A549 (cell line): ENCODE results near the gene DNMT3A. TPM values are rescaled to one million over a fixed set of nuclear protein-coding genes. Genes with fewer than 3 reads are reported as not detected.

Source experiments
- ATAC-seq, 2 experiments: fragments of 200-7000 bp in 1 of 2; fragments of >200 bp in 1 of 2; cut with Nextera tagmentation in 1 of 2; cut with Tn5 transposase in 1 of 2; 3 replicates each; pipeline versions ENCODE4 v1.8.0 to v1.9.1; 2018 to 2020; ENCODE audit warnings: mild to moderate bottlenecking in 1 of 2, moderate library complexity in 1 of 2
- CTCF ChIA-PET: fragments of 300-600 bp; sonication (Branson Sonifier 250); formaldehyde crosslinking; extraction: SDS; loops from one replicate; lab custom pipeline; 2021; ENCODE audit warnings: antibody characterized with exemption, inconsistent platforms; lab: Yijun Ruan, JAX
- POLR2A ChIA-PET: fragments of 350-600 bp; formaldehyde crosslinking; extraction: SDS; loops from one replicate; lab custom pipeline; 2021; ENCODE audit warnings: antibody characterized with exemption, inconsistent platforms; lab: Yijun Ruan, JAX
- DNase-seq, 2 experiments: peaks; one replicate each; pipeline versions ENCODE4 v3.0.0 to v3.0.0-alpha.2; 2011 to 2016; ENCODE audit warnings: low read depth in 1 of 2, low spot score in 1 of 2
- FAIRE-seq: peaks from 2 replicates; lab custom pipeline; 2011; peaks lifted over from hg19 to GRCh38; lab: Jason Lieb, UNC
- H3K27ac ChIP-seq, 2 experiments: fragments of >200 bp; sonication (Bioruptor Twin); formaldehyde crosslinking; 3 replicates each; pipeline ENCODE4 v1.5.1; 2016 to 2017
- H3K4me1 ChIP-seq: fragments of >200 bp; sonication (Bioruptor Twin); formaldehyde crosslinking; 3 replicates; pipeline ENCODE4 v1.6.1; 2016
- H3K4me2 ChIP-seq: fragments of >200 bp; sonication (Bioruptor Twin); formaldehyde crosslinking; 3 replicates; pipeline ENCODE4 v1.6.1; 2016
- H3K4me3 ChIP-seq: fragments of >200 bp; sonication (Bioruptor Twin); formaldehyde crosslinking; 3 replicates; pipeline ENCODE4 v1.5.1; 2016
- H3K9me3 ChIP-seq: fragments of >200 bp; sonication (Bioruptor Twin); formaldehyde crosslinking; 3 replicates; pipeline ENCODE4 v1.6.1; 2016
- CBX2 ChIP-seq: fragments of 200-600 bp; sonication (generic); IDR thresholded peaks from 2 replicates; pipeline ENCODE4 v1.6.1; 2016; ENCODE audit warnings: low read depth, mild to moderate bottlenecking, borderline replicate concordance
- CEBPB ChIP-seq, 2 experiments: fragments of >200 bp in 1 of 2; sonication (Bioruptor Twin) in 1 of 2; formaldehyde crosslinking in 1 of 2; IDR thresholded peaks; 2 replicates each; pipeline ENCODE4 v1.6.1; 2012 to 2016
- CHD2 ChIP-seq: fragments of 150-350 bp; IDR thresholded peaks from 2 replicates; pipeline ENCODE4 v1.6.1; 2014; ENCODE audit warnings: low read length; ENCODE audit not compliant: partially characterized antibody
- CHD4 ChIP-seq: fragments of 200-600 bp; sonication (generic); IDR thresholded peaks from 2 replicates; pipeline ENCODE4 v1.6.1; 2016; ENCODE audit warnings: antibody characterized with exemption, mild to moderate bottlenecking, borderline replicate concordance
- CTCF ChIP-seq: fragments of >200 bp; sonication (Bioruptor Twin); formaldehyde crosslinking; IDR thresholded peaks from 3 replicates; pipeline ENCODE4 v1.5.1; 2016
- EHMT2 ChIP-seq: fragments of 200-600 bp; sonication (generic); IDR thresholded peaks from 2 replicates; pipeline ENCODE4 v1.6.1; 2016; ENCODE audit warnings: antibody characterized with exemption, low read depth, mild to moderate bottlenecking, moderate library complexity
- ESRRA ChIP-seq: fragments of 150-350 bp; IDR thresholded peaks from 2 replicates; pipeline ENCODE4 v1.6.1; 2014; ENCODE audit warnings: mild to moderate bottlenecking, low read length, borderline replicate concordance
- FOSL2 ChIP-seq, 2 experiments: fragments of 450-650 bp in 1 of 2; fragments of >200 bp in 1 of 2; sonication (Bioruptor Twin) in 1 of 2; formaldehyde crosslinking; IDR thresholded peaks; 2 replicates each; pipeline versions ENCODE4 v1.5.0 to v1.6.1; 2016 to 2020; ENCODE audit warnings: mild to moderate bottlenecking in 1 of 2, moderate library complexity in 1 of 2
- FOXS1 ChIP-seq: fragments of 250-450 bp; sonication (Bioruptor Pico); IDR thresholded peaks from 2 replicates; pipeline ENCODE4 v1.5.0; 2020; ENCODE audit warnings: mild to moderate bottlenecking, moderate library complexity
- GATA3 ChIP-seq: IDR thresholded peaks from 2 replicates; pipeline ENCODE4 v1.6.1; 2012; ENCODE audit warnings: borderline replicate concordance
- HOXB5 ChIP-seq: fragments of 250-450 bp; sonication (Bioruptor Pico); IDR thresholded peaks from 2 replicates; pipeline ENCODE4 v1.5.0; 2020; ENCODE audit warnings: mild to moderate bottlenecking, moderate library complexity
- JUNB ChIP-seq: fragments of >200 bp; sonication (Bioruptor Twin); formaldehyde crosslinking; IDR thresholded peaks from 2 replicates; pipeline ENCODE4 v1.6.1; 2016
- KDM1A ChIP-seq: fragments of 200-600 bp; sonication (generic); IDR thresholded peaks from 2 replicates; pipeline ENCODE4 v1.6.1; 2016; ENCODE audit warnings: low read depth, mild to moderate bottlenecking
- KDM5A ChIP-seq: fragments of 200-600 bp; sonication (generic); IDR thresholded peaks from 2 replicates; pipeline ENCODE4 v1.6.1; 2016; ENCODE audit warnings: antibody characterized with exemption, mild to moderate bottlenecking
- MAZ ChIP-seq: fragments of 150-350 bp; IDR thresholded peaks from 2 replicates; pipeline ENCODE4 v1.6.1; 2014; ENCODE audit warnings: antibody characterized with exemption, low read depth, low read length, borderline replicate concordance
- MYC ChIP-seq: IDR thresholded peaks from 2 replicates; pipeline ENCODE4 v1.6.1; 2012; ENCODE audit warnings: mild to moderate bottlenecking, inconsistent platforms, low read length, improper control_type of control experiment, borderline replicate concordance
- NFE2L2 ChIP-seq: fragments of 150-350 bp; conservative IDR thresholded peaks from 2 replicates; pipeline ENCODE4 v1.6.1; 2014; ENCODE audit warnings: low read length
- NR3C1 ChIP-seq: fragments of >200 bp; sonication (Bioruptor Twin); formaldehyde crosslinking; IDR thresholded peaks from 3 replicates; pipeline ENCODE4 v1.6.1; 2017
- POLR2AphosphoS2 ChIP-seq: conservative IDR thresholded peaks from 2 replicates; pipeline ENCODE4 v1.6.1; 2012; ENCODE audit warnings: low read length, improper control_type of control experiment, inconsistent platforms
- SMC3 ChIP-seq: fragments of >200 bp; sonication (Bioruptor Twin); formaldehyde crosslinking; IDR thresholded peaks from 3 replicates; pipeline ENCODE4 v1.6.1; 2018; ENCODE audit warnings: inconsistent platforms
- SREBF2 ChIP-seq: fragments of 450-650 bp; IDR thresholded peaks from 2 replicates; pipeline ENCODE4 v1.6.1; 2014; ENCODE audit warnings: mild to moderate bottlenecking, moderate library complexity
- TFCP2L1 ChIP-seq: fragments of 250-450 bp; sonication (Bioruptor Pico); IDR thresholded peaks from 2 replicates; pipeline ENCODE4 v1.5.0; 2021; ENCODE audit warnings: mild to moderate bottlenecking
- ZFP36 ChIP-seq: fragments of 450-650 bp; IDR thresholded peaks from 2 replicates; pipeline ENCODE4 v1.6.1; 2014; ENCODE audit warnings: borderline replicate concordance; ENCODE audit not compliant: partially characterized antibody
- ZNF302 ChIP-seq: fragments of 250-450 bp; sonication (Bioruptor Pico); IDR thresholded peaks from 2 replicates; pipeline ENCODE4 v1.9.0; 2021; ENCODE audit warnings: inconsistent platforms, mild to moderate bottlenecking, moderate library complexity
- ZSCAN20 ChIP-seq: fragments of 250-450 bp; sonication (Bioruptor Pico); IDR thresholded peaks from 2 replicates; pipeline ENCODE4 v1.8.0; 2022; ENCODE audit warnings: mild to moderate bottlenecking, moderate library complexity
- WGBS: methylation state at CpG from one replicate; pipeline ENCODE4 v1.1.6; 2017; ENCODE audit errors: missing lambda C conversion rate; 5-methylcytosine and 5-hydroxymethylcytosine counted together
- polyA plus RNA-seq, 4 experiments: library from polyadenylated mRNA; depleted of rRNA in 3 of 4; stranded (reverse); fragments of >200 nt; fragmentation: RNase III in 1 of 4; extraction: RNeasy Plus Mini Kit Qiagen cat#74134 plus additional on column Dnase treatment in 1 of 4; gene quantifications; 2 replicates in 3 of 4; 3 replicates in 1 of 4; pipeline ENCODE4 v1.2.3, GENCODE V29; 2011 to 2017

DNMT3A gene
- polyA plus RNA-seq, 2 of the 4 experiments (the other 2 are of a cell fraction) = 4.4 to 11.9 TPM

- no peaks in the 10 kb centered on the region for H3K4me1 ChIP-seq
- no peak overlapping the region for H3K4me3 ChIP-seq
- WGBS = 78% methylated on average over 4 of the region's 4 CpGs
- no peaks in the 10 kb centered on the region for H3K9me3 ChIP-seq
- ChIA-PET POLR2A (no interaction called here), CTCF (interaction anchor here (0.6 to 2.8 kb wide), 8 partner anchors 8 to 474 kb away, joined by 3 to 18 read pairs (median 4); partner anchors contain the start of gene DNMT3A)
- H3K4me2 ChIP-seq = no peak overlapping the region
- ATAC-seq (no peak), FAIRE-seq (no peak), DNase-seq (no peak)
- TF ChIP-seq ZNF302 (CRISPR knock-in tag) = no peak
- TF ChIP-seq SMC3 = no peak
- TF ChIP-seq ESRRA = no peak
- no peak overlapping the region for H3K27ac ChIP-seq
Measured at GRCh38 chr2:25368660-25369059, 26.9 kb upstream of the DNMT3A start.

- CTCF ChIA-PET = interaction anchor here (0.5 to 2.8 kb wide), 4 partner anchors 9 to 200 kb away, joined by 3 to 18 read pairs (median 8); no protein-coding TSS in a partner anchor
- TF ChIP-seq ESRRA (no peak), CEBPB (IDR thresholded peaks at IDR 0.05) (no peak), ZFP36 (no peak), POLR2AphosphoS2 (no peak), FOXS1 (CRISPR knock-in tag) (no peak), HOXB5 (CRISPR knock-in tag) (no peak), SREBF2 (no peak), SMC3 (no peak), GATA3 (no peak), MYC (no peak), TFCP2L1 (CRISPR knock-in tag) (no peak), KDM1A (no peak), FOSL2 (IDR thresholded peaks at IDR 0.05) (no peak), FOSL2 (CRISPR knock-in tag; IDR thresholded peaks at IDR 0.05) (no peak), CHD4 (no peak), CBX2 (no peak), CTCF (no peak)
- no peak for FAIRE-seq
- no peak for ATAC-seq
- POLR2A ChIA-PET = no interaction called here
- H3K4me1 ChIP-seq = peaks cover 3% of the 10 kb centered on the region; the same call in 2 of the 3 replicates
- 72% methylated on average over 9 of the region's 9 CpGs for WGBS
- no peak overlapping the region for H3K4me2 ChIP-seq
- H3K9me3 ChIP-seq = no peaks in the 10 kb centered on the region
- no peak overlapping the region for H3K27ac ChIP-seq
- no peak overlapping the region for H3K4me3 ChIP-seq
- DNase-seq = no peak
Measured at GRCh38 chr2:25367296-25367695, 25.6 kb upstream of the DNMT3A start.

GRCh38 chr2:25366629-25367028 lies 24.9 kb upstream of the DNMT3A start:
- WGBS = 93% methylated on average over 4 of the region's 4 CpGs
- CTCF ChIA-PET = interaction anchor here (1.6 to 3.0 kb wide), 3 partner anchors 8 to 23 kb away, joined by 5 to 45 read pairs (median 18); no protein-coding TSS in a partner anchor
- TF ChIP-seq ESRRA (no peak), NR3C1 (no peak), JUNB (no peak), CHD4 (no peak), POLR2AphosphoS2 (no peak), ZSCAN20 (no peak), KDM5A (no peak), CHD2 (no peak), KDM1A (no peak), MAZ (no peak), CEBPB (IDR thresholded peaks at IDR 0.05) (no peak), NFE2L2 (no peak), EHMT2 (no peak), CTCF (no peak), GATA3 (no peak)

More at GRCh38 chr2:25366629-25367028, 24.9 kb upstream of the DNMT3A start:
- H3K9me3 ChIP-seq = no peaks in the 10 kb centered on the region
- ATAC-seq = no peak
- DNase-seq = no peak
- no peak for FAIRE-seq
- POLR2A ChIA-PET = no interaction called here
- H3K4me2 ChIP-seq = no peak overlapping the region
- H3K4me3 ChIP-seq = no peak overlapping the region
- H3K4me1 ChIP-seq = peaks cover 5% of the 10 kb centered on the region; the same call in 2 of the 3 replicates
- H3K27ac ChIP-seq = no peak overlapping the region
